Measurements from ENCODE around the gene TPO.
"Not testable (repeated sequence)": the region's sequence is repeated elsewhere in the genome, so short reads cannot be mapped to it uniquely, and the experiment has no call there.

The TPO gene

DNA sequence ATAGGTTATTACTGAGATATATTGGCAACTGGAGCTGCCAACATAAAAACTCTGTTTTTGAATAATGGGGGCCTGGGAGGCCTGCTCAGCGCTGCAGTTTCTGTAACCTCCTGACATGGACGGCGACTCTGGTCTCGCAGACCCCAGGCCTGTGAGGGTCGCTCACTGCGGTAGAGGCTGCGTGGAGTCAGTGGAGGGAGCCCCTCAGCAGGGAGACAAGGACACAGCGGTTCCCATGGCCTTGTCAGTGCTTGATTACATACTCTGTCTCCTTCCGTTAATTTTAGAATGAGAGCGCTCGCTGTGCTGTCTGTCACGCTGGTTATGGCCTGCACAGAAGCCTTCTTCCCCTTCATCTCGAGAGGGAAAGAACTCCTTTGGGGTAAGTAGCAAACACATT lies 858 bp downstream of the TPO start:
- in situ Hi-C loops (cut with HindIII; ENCODE audit: low pct_ligation_motif_present, low sequenced_read_pairs): no loop called here
- TF ChIP-seq, protein P1, sequence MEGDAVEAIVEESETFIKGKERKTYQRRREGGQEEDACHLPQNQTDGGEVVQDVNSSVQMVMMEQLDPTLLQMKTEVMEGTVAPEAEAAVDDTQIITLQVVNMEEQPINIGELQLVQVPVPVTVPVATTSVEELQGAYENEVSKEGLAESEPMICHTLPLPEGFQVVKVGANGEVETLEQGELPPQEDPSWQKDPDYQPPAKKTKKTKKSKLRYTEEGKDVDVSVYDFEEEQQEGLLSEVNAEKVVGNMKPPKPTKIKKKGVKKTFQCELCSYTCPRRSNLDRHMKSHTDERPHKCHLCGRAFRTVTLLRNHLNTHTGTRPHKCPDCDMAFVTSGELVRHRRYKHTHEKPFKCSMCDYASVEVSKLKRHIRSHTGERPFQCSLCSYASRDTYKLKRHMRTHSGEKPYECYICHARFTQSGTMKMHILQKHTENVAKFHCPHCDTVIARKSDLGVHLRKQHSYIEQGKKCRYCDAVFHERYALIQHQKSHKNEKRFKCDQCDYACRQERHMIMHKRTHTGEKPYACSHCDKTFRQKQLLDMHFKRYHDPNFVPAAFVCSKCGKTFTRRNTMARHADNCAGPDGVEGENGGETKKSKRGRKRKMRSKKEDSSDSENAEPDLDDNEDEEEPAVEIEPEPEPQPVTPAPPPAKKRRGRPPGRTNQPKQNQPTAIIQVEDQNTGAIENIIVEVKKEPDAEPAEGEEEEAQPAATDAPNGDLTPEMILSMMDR (IDR thresholded peaks at IDR 0.05; ENCODE audit: low read depth, low read length, missing control alignments): no peak
- H3K27ac ChIP-seq: no peak overlapping the region
- DNase-seq: no peak
- H3K4me3 ChIP-seq (ENCODE audit: low read depth, low read length): no peak overlapping the region
- no peaks in the 10 kb centered on the region for H3K27me3 ChIP-seq (replicated peaks)
- no peaks in the 10 kb centered on the region for H3K36me3 ChIP-seq (replicated peaks)

DNA sequence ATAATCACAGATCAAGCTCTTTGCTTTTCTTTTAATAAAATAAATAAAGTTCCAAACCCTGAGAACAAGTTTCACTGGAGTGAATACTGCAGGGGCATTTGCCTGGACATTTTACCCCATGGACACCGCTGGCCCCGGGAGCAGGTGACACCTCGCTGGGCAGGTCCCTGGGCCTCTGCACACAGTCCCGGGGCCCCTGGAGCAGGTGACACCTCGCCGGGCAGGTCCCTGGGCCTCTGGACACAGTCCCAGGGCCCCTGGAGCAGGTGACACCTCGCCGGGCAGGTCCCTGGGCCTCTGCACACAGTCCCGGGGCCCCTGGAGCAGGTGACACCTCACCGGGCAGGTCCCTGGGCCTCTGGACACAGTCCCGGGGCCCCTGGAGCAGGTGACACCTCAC lies 1.6 kb downstream of the TPO start:
- H3K27me3 ChIP-seq (replicated peaks); H3K36me3 ChIP-seq (replicated peaks); in situ Hi-C loops (cut with HindIII; ENCODE audit: low pct_ligation_motif_present, low sequenced_read_pairs); DNase-seq; H3K4me3 ChIP-seq (ENCODE audit: low read depth, low read length); H3K27ac ChIP-seq: not testable (repeated sequence)

DNA sequence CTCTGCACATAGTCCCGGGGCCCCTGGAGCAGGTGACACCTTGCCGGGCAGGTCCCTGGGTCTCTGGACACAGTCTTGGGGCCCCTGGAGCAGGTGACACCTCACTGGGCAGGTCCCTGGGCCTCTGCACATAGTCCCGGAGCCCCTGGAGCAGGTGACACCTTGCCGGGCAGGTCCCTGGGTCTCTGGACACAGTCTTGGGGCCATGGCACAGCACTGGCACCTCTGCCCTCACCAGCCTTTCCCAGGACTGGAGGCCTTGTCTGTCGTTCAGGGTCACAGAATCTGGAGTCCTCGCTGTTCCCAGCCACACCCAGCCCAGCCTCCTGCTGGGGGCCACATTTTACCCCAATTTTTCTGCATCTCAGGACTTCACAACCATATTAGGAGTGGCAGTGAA lies 2.2 kb downstream of the TPO start:
- DNase-seq: no peak
- no peaks in the 10 kb centered on the region for H3K36me3 ChIP-seq (replicated peaks)
- no peak overlapping the region for H3K4me3 ChIP-seq (ENCODE audit: low read depth, low read length)
- TF ChIP-seq, protein P1 (IDR thresholded peaks at IDR 0.05; ENCODE audit: low read depth, low read length, missing control alignments): no peak
- in situ Hi-C loops (cut with HindIII; ENCODE audit: low pct_ligation_motif_present, low sequenced_read_pairs): no loop called here
- H3K27ac ChIP-seq: no peak overlapping the region
- H3K27me3 ChIP-seq (replicated peaks): no peaks in the 10 kb centered on the region

DNA sequence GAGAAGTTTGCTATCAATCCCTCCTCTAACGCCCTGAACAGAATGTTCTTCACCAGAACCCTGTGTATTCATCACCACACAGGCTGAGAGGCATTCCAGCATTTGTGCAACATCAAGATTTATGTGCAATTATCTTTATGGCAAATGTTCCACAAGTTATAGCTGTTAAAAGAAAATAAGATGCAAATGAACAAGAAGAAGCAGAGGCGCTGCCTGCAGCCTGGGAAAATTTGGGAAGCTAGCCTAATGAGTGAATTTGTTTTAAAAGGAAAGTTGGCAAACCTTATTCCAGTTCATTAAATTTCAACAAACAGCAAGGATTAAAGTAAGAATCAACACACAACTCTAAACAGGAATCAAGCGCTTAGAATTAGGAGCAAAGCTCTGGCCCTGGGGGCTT lies 5.3 kb downstream of the TPO start:
- in situ Hi-C loops (cut with HindIII; ENCODE audit: low pct_ligation_motif_present, low sequenced_read_pairs): no loop called here
- no peak for DNase-seq
- no peak overlapping the region for H3K4me3 ChIP-seq (ENCODE audit: low read depth, low read length)
- no peaks in the 10 kb centered on the region for H3K27me3 ChIP-seq (replicated peaks)
- H3K36me3 ChIP-seq (replicated peaks): no peaks in the 10 kb centered on the region
- TF ChIP-seq, protein P1 (IDR thresholded peaks at IDR 0.05; ENCODE audit: low read depth, low read length, missing control alignments): no peak
- H3K27ac ChIP-seq: no peak overlapping the region

DNA sequence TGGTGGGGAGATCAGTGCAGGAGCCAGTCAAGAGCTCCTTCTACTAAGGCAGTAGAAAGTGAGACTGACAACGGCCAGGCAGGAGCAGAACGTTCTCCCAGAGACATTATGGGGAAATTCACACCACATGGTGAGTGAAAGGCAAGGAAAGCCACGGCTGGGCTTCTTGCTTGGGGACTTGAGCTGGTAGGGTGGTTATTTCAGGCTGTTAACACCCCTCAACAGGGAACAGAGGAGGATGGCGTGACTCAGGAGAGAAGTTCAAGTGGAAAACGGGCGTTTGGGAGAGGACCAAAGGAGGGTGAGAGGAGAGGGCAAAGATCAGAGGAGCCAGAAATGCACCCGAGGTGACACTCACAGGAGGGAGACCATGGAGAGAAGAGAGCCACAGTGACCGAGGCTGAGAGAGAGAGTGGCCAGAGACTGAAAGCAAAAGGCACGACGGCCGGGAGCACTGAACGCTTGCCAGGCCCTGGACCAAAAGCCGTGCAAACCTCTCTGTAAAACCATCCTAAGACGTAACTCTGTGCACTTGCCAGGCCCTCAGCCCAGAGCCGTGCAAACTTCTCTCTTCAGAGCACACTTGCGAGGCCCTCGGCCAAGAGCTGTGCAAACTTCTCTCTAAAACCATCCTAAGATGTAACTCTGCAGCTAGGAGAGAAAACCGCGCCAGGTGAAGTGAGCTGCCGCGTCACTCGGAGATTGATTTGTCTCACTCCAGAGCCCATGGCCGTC lies 7.7 kb downstream of the TPO start:
- in situ Hi-C loops (cut with HindIII; ENCODE audit: low pct_ligation_motif_present, low sequenced_read_pairs): no loop called here
- H3K27me3 ChIP-seq (replicated peaks): no peaks in the 10 kb centered on the region
- TF ChIP-seq, protein P1 (IDR thresholded peaks at IDR 0.05; ENCODE audit: low read depth, low read length, missing control alignments): no peak
- DNase-seq: no peak
- H3K36me3 ChIP-seq (replicated peaks): no peaks in the 10 kb centered on the region
- no peak overlapping the region for H3K27ac ChIP-seq
- H3K4me3 ChIP-seq (ENCODE audit: low read depth, low read length): no peak overlapping the region

DNA sequence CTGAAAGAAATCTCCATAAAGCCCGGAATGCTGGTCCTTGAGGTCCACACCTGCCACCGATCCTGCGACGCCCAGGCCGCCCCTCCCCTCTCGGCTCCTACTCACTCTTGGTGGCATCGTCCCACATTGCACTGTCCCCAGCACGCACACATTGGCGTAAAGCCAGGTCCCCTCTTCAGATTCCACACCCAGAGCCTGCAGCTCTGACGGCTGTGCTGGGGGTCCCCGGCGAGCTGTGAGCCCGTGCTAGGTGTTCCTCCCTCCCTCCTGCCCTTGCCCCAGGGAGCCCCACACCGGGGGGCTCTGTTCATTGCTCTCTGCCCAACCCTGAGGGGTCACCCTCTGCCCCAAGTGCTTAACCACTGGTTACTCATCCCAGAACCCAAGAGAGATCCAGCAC lies 8.5 kb downstream of the TPO start:
- in situ Hi-C loops (cut with HindIII; ENCODE audit: low pct_ligation_motif_present, low sequenced_read_pairs): no loop called here
- Histone ChIP-seq H3K4me3 (ENCODE audit: low read depth, low read length) (no peak overlapping the region), H3K27me3 (replicated peaks) (no peaks in the 10 kb centered on the region), H3K27ac (no peak overlapping the region), H3K36me3 (replicated peaks) (no peaks in the 10 kb centered on the region)
- TF ChIP-seq, protein P1 (IDR thresholded peaks at IDR 0.05; ENCODE audit: low read depth, low read length, missing control alignments): no peak
- no peak for DNase-seq
